ENCODE results near the gene ANKRD26. TPM values are rescaled to one million over a fixed set of nuclear protein-coding genes. Genes with fewer than 3 reads are reported as not detected.

The ANKRD26 gene
- total RNA-seq, 1 donor from 2014 or later: 22.7 TPM

- H3K79me2 ChIP-seq (ENCODE audit: low read depth): peaks cover 33% of the 10 kb centered on the region
- no peak for TF ChIP-seq EZH2 (IDR thresholded peaks at IDR 0.05)
- TF ChIP-seq EZH2phosphoT487 (IDR thresholded peaks at IDR 0.05): no peak
- no peak for TF ChIP-seq CTCF (IDR thresholded peaks at IDR 0.05)
- no peaks in the 10 kb centered on the region for H3K36me3 ChIP-seq
- H3K4me1 ChIP-seq: no peaks in the 10 kb centered on the region
- H3K27ac Mint-ChIP-seq: no peak overlapping the region
- H3K27ac ChIP-seq: peak overlapping the region; percentile 66
- no peaks in the 10 kb centered on the region for H3K27me3 ChIP-seq
- H2AFZ ChIP-seq (replicated peaks): peak overlapping the region; percentile 84
- H3K9me3 Mint-ChIP-seq: no peaks in the 10 kb centered on the region
- H3K4me1 Mint-ChIP-seq: peaks cover 17% of the 10 kb centered on the region
- peak overlapping the region; percentile 93 for H3K4me2 ChIP-seq
- H4K20me1 ChIP-seq (ENCODE audit: low read depth): peaks cover 3% of the 10 kb centered on the region
- H3F3A ChIP-seq (ENCODE audit: low read depth): peaks cover 12% of the 10 kb centered on the region
- peak overlapping the region; percentile 96 for H3K4me3 Mint-ChIP-seq
- DNase-seq (ENCODE audit: low spot score): no peak
- no peaks in the 10 kb centered on the region for H3K9me3 ChIP-seq (ENCODE audit: low read depth)
- H3K9ac ChIP-seq: peak overlapping the region; percentile 72
- peaks cover 3% of the 10 kb centered on the region for H3K36me3 Mint-ChIP-seq
- peaks cover 7% of the 10 kb centered on the region for H3K27me3 Mint-ChIP-seq (ENCODE audit: insufficient read depth, low read depth)
- peak overlapping the region; percentile 69 for H3K4me3 ChIP-seq
Observed at GRCh38 chr10:27099448-27099847, 846 bp downstream of the ANKRD26 start.

DNA sequence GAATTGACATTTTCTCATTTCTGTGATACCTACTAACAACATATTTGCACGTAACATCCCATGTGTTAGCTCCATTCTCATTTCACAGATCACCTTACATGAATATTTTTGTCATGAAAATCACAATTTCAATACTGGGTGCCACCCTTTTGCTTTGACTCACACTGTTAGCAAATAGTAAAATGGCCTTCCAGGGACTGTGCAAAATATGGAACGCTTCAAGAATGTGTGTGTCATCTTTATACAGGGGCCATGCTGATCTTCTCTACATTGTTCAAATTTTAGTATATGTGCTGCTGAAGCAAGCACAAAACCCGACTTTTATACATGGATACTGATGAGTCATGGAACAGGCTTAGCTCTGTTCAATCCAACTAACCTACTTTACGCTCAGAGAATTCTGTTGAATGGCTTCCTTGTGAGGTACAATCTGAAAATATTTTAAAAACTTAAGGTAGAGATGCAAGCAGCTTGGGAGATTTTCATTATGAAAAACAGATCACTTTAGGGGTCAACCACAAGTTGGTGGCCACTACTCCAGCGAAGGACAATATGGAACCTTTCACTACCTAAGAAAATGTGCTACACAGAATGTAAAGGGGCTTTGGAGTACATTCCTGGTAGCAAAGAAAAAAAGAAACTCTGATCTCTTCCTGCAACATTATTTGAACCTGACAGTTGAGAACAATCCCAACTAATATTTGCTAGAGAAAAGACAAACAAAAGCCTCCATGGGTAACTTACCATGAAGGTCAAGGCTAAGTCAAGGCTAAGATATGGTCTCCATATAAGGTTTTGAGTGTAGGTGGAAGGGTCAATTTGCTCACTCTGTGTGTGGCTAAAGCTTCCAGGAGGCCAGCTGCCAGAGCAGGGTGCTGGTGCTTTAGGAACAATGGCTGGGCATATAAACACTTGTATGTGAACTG, 11.9 kb downstream of the ANKRD26 start:
- no peaks in the 10 kb centered on the region for H3K4me1 Mint-ChIP-seq
- Histone ChIP-seq H3K27ac (no peak overlapping the region), H3K4me2 (no peak overlapping the region), H3F3A (ENCODE audit: low read depth) (no peaks in the 10 kb centered on the region), H3K9me3 (ENCODE audit: low read depth) (no peaks in the 10 kb centered on the region), H3K36me3 (peaks cover 8% of the 10 kb centered on the region), H3K9ac (no peak overlapping the region), H4K20me1 (ENCODE audit: low read depth) (peaks cover 6% of the 10 kb centered on the region), H2AFZ (replicated peaks) (no peak overlapping the region), H3K4me1 (no peaks in the 10 kb centered on the region), H3K4me3 (no peak overlapping the region), H3K27me3 (no peaks in the 10 kb centered on the region), H3K79me2 (ENCODE audit: low read depth) (no peaks in the 10 kb centered on the region)
- no peaks in the 10 kb centered on the region for H3K9me3 Mint-ChIP-seq
- no peak for TF ChIP-seq CTCF (IDR thresholded peaks at IDR 0.05)
- TF ChIP-seq EZH2phosphoT487 (IDR thresholded peaks at IDR 0.05): no peak
- TF ChIP-seq EZH2 (IDR thresholded peaks at IDR 0.05): no peak
- H3K4me3 Mint-ChIP-seq: no peak overlapping the region
- no peak overlapping the region for H3K27ac Mint-ChIP-seq
- no peaks in the 10 kb centered on the region for H3K27me3 Mint-ChIP-seq (ENCODE audit: insufficient read depth, low read depth)
- no peak for DNase-seq (ENCODE audit: low spot score)
- peaks cover 22% of the 10 kb centered on the region for H3K36me3 Mint-ChIP-seq

- Histone ChIP-seq H2AFZ (replicated peaks) (no peak overlapping the region), H3K9me3 (ENCODE audit: low read depth) (no peaks in the 10 kb centered on the region), H3K4me3 (no peak overlapping the region), H3K27ac (no peak overlapping the region), H3K27me3 (no peaks in the 10 kb centered on the region), H3K4me1 (no peaks in the 10 kb centered on the region), H3K79me2 (ENCODE audit: low read depth) (peaks cover 19% of the 10 kb centered on the region), H3K9ac (no peak overlapping the region), H3K36me3 (peaks cover 17% of the 10 kb centered on the region), H3F3A (ENCODE audit: low read depth) (no peaks in the 10 kb centered on the region), H4K20me1 (ENCODE audit: low read depth) (no peaks in the 10 kb centered on the region), H3K4me2 (no peak overlapping the region)
- no peaks in the 10 kb centered on the region for H3K27me3 Mint-ChIP-seq (ENCODE audit: insufficient read depth, low read depth)
- TF ChIP-seq EZH2 (IDR thresholded peaks at IDR 0.05): no peak
- TF ChIP-seq EZH2phosphoT487 (IDR thresholded peaks at IDR 0.05): no peak
- peak; percentile 50 for TF ChIP-seq CTCF (IDR thresholded peaks at IDR 0.05)
- H3K27ac Mint-ChIP-seq: no peak overlapping the region
- no peak overlapping the region for H3K4me3 Mint-ChIP-seq
- peak; percentile 46 for DNase-seq (ENCODE audit: low spot score)
- H3K9me3 Mint-ChIP-seq: peaks cover 2% of the 10 kb centered on the region
- no peaks in the 10 kb centered on the region for H3K4me1 Mint-ChIP-seq
- peaks cover 60% of the 10 kb centered on the region for H3K36me3 Mint-ChIP-seq
Observed at GRCh38 chr10:27072436-27073114, 27.7 kb downstream of the ANKRD26 start.

All from neural progenitor cell (in vitro differentiated cells).